Right lobe of liver (tissue), 6 donors: ENCODE data around the gene CYFIP1. TPM values are rescaled to one million over a fixed set of nuclear protein-coding genes. Genes with fewer than 3 reads are reported as not detected.

ENCODE experiments used
- ATAC-seq, 4 donors: fragments of 200-7000 bp; cut with Tn5 transposase; one replicate each; pipeline ENCODE4 v1.9.1; 2020; ENCODE audit warnings: mild to moderate bottlenecking in 4 of 4, moderate library complexity in 4 of 4
- DNase-seq, 3 donors: peaks; one replicate each; pipeline ENCODE4 v3.0.0-alpha.2; 2020
- H3K27ac ChIP-seq, 3 donors: fragments of 200-600 bp; one replicate each; pipeline ENCODE4 v1.8.0; 2022
- H3K27me3 ChIP-seq, 2 donors: fragments of 200-600 bp; one replicate each; pipeline ENCODE4 v1.8.0; 2022
- H3K36me3 ChIP-seq, 4 donors: fragments of 200-600 bp; sonication (generic) in 1 of 4; one replicate each; pipeline versions ENCODE4 v1.5.1 to v1.8.0; 2017 to 2022; ENCODE audit warnings: control low read depth in 1 of 4
- H3K4me1 ChIP-seq, 4 donors: fragments of 200-600 bp; sonication (generic) in 1 of 4; one replicate each; pipeline versions ENCODE4 v1.5.1 to v1.8.0; 2017 to 2022; ENCODE audit warnings: control low read depth in 1 of 4
- H3K4me3 ChIP-seq, 3 donors: fragments of 200-600 bp; one replicate each; pipeline ENCODE4 v1.8.0; 2022
- H3K9me3 ChIP-seq, 4 donors: fragments of 200-600 bp; sonication (generic) in 1 of 4; one replicate each; pipeline versions ENCODE4 v1.5.1 to v1.8.0; 2017 to 2022; ENCODE audit warnings: control low read depth in 1 of 4
- CTCF ChIP-seq, 4 donors: fragments of 200-600 bp in 3 of 4; fragments of 450-650 bp in 1 of 4; IDR thresholded peaks; one replicate each; pipeline versions ENCODE4 v1.5.1 to v1.8.0; 2016 to 2022; ENCODE audit warnings: antibody characterized with exemption in 4 of 4, mild to moderate bottlenecking in 2 of 4
- POLR2A ChIP-seq: fragments of 450-650 bp; IDR thresholded peaks from one replicate; pipeline ENCODE4 v1.6.1; 2017; ENCODE audit warnings: antibody characterized with exemption, mild to moderate bottlenecking
- WGBS: methylation state at CpG from one replicate; pipeline ENCODE4 v1.1.6; 2018; ENCODE audit warnings: low coverage, low lambda C conversion rate; ENCODE audit not compliant: insufficient coverage; ENCODE audit errors: missing lambda C conversion rate; 5-methylcytosine and 5-hydroxymethylcytosine counted together
- intact Hi-C, 2 donors: fragments of 100-400 bp; cut with DNase I; formaldehyde crosslinking; loops; one replicate each; pipeline versions ENCODE4 v1.11.2 to v1.14.1; 2022
- total RNA-seq, 6 experiments: library from RNA; depleted of rRNA in 2 of 6; stranded (reverse); fragments of >200 nt in 2 of 6; fragmentation: NEBNext Ultra II Directional in 3 of 6; extraction: Animal tissue kit (Norgen Biotek cat#: 25700) in 3 of 6; gene quantifications; one replicate each; pipeline versions ENCODE4 v1.1.0 to v1.2.4, GENCODE V29; 2016 to 2023
- donor health status: DM: no; HTN: yes; CAD: no.
- donor health status: DM: no; HTN: no; CAD: no.
- donor health status: DM: no; HTN: no; CAD: no.
- donor health status: DM: no; HTN: yes; CAD: no.
- donor health status: DM: no; HTN: yes; CAD: no.

Gene CYFIP1
- total RNA-seq, 6 experiments from 2014 or later = 44.3 to 73.2 (median 50.7) TPM

- Histone ChIP-seq H3K4me1 (no peaks in the 10 kb centered on the region), H3K4me3 (no peak overlapping the region), H3K27me3 (no peaks in the 10 kb centered on the region), H3K36me3 (peaks cover 0 to 53% (median 11%) of the 10 kb centered on the region in 4 donors), H3K9me3 (no peaks in the 10 kb centered on the region), H3K27ac (no peak overlapping the region)
- DNase-seq = no peak
- 83% methylated on average over 2 of the region's 3 CpGs for WGBS
- TF ChIP-seq POLR2A (no peak), CTCF (IDR thresholded peaks at IDR 0.05) (no peak)
- ATAC-seq = peak in 2 of 4 donors; percentile 18 to 35
- intact Hi-C loops = no loop called here
These were observed 116.8 kb downstream of the CYFIP1 start for GRCh38 chr15:22863356-22863755.

- Histone ChIP-seq H3K36me3 (peaks cover 0 to 33% (median 5%) of the 10 kb centered on the region in 4 donors), H3K27me3 (no peaks in the 10 kb centered on the region), H3K4me1 (no peaks in the 10 kb centered on the region), H3K27ac (no peak overlapping the region), H3K4me3 (no peak overlapping the region), H3K9me3 (no peaks in the 10 kb centered on the region)
- no peak for TF ChIP-seq CTCF (IDR thresholded peaks at IDR 0.05)
- no peak for TF ChIP-seq POLR2A
- intact Hi-C loops = no loop called here
- 82% methylated on average over 2 of the region's 2 CpGs for WGBS
- ATAC-seq (no peak), DNase-seq (no peak)
These were observed 119.0 kb downstream of the CYFIP1 start for GRCh38 chr15:22861161-22861560.

- no peak for TF ChIP-seq CTCF (IDR thresholded peaks at IDR 0.05)
- TF ChIP-seq POLR2A = no peak
- ATAC-seq (no peak), DNase-seq (no peak)
- Histone ChIP-seq H3K27ac (no peak overlapping the region), H3K4me1 (no peaks in the 10 kb centered on the region), H3K27me3 (no peaks in the 10 kb centered on the region), H3K36me3 (peaks cover 0 to 59% (median 8%) of the 10 kb centered on the region in 4 donors), H3K4me3 (no peak overlapping the region), H3K9me3 (no peaks in the 10 kb centered on the region)
- 100% methylated on average over 1 of the region's 1 CpG for WGBS
- intact Hi-C loops = no loop called here
These were observed 123.5 kb downstream of the CYFIP1 start for GRCh38 chr15:22856659-22857058.

GRCh38 chr15:22855791-22856190 is 124.4 kb downstream of the CYFIP1 start:
- ATAC-seq = no peak

More at GRCh38 chr15:22855791-22856190, 124.4 kb downstream of the CYFIP1 start:
- Histone ChIP-seq H3K27ac (no peak overlapping the region), H3K27me3 (no peaks in the 10 kb centered on the region), H3K4me1 (no peaks in the 10 kb centered on the region), H3K36me3 (peaks cover 0 to 56% (median 9%) of the 10 kb centered on the region in 4 donors), H3K9me3 (no peaks in the 10 kb centered on the region), H3K4me3 (no peak overlapping the region)
- intact Hi-C loops = no loop called here
- no peak for TF ChIP-seq CTCF (IDR thresholded peaks at IDR 0.05)
- no peak for TF ChIP-seq POLR2A
- 70% methylated on average over 4 of the region's 4 CpGs for WGBS
- DNase-seq = no peak
